Activated CD4-positive, alpha-beta T cell treated with anti-CD3 and anti-CD28 coated beads for 24 hours (primary cell): ENCODE data around the gene CXADR.
A peak's percentile ranks its signal among the peaks of the same experiment; 100 is the strongest.
"Not testable (repeated sequence)": the region's sequence is repeated elsewhere in the genome, so short reads cannot be mapped to it uniquely, and the experiment has no call there.

ENCODE experiments used
- DNase-seq, 2 donors: peaks; one replicate each; pipeline ENCODE4 v3.0.0-alpha.2; 2020; ENCODE audit warnings: low read depth in 2 of 2

The CXADR gene

GRCh38 chr21:17512253-17513213 is at the start of gene CXADR:
CXADR (plus strand) TSS chr21:17513043; CDS start chr21:17513130, 87 bp downstream.
- DNase-seq, result peak; percentile 61 to 63

GRCh38 chr21:17466166-17466565 is 46.7 kb upstream of the CXADR start:
- no peak for DNase-seq

DNA sequence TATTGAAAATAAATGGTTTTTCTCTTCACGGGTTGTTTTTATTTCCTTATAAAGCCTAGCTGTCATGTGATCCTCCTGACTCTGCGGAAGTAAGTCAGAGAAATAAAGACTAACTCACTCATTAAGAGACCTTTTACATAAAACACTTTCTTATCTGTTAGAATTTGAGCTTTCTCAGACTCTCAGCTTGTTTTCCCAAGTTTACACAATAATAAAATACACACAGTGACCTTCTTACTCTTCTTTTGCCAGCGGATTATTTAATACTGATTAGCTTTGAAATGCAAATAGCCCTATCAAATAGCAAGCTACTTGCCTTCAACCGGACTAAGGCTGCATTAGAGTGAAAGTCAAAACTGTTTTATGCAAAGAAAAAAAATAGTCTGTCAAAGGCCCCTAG is 45.5 kb upstream of the CXADR start:
- DNase-seq, result no peak

DNA sequence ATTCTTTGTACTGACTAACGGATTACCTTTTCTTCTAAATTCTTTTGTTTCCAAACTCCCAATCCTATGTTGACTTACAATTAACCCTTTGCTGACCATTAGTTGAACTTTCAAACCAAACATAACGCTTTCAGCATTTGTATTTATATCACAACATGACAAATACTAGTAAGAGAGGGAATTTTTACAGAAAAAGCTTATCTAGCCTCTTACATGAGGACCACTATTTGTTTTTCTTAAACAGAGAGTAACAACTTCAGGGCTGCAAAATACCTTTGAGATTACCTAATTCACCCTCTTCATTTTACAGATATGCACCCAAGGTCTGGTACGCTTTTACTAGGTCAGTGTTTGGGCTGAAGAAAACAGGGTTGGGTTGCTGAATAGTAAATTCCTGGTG is 45.0 kb upstream of the CXADR start:
- DNase-seq, result no peak

DNA sequence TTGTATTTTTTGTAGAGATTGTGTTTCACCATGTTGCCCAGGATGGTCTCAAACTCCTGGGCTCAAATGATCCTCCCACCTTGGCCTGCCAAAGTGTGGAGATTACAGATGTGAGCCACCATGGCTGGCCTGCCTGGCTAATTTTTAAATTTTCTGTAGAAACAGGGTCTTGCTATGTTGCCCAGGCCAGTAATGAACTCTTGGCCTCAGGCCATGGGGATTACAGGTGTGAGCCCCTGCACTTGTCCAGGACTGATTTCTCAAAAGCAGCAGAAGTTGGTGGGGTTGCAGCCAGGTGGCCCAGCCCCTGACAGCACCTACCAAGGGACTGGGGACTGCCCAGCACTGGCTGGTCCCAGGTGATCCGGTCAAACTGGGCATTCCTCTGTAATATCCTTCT is 44.1 kb upstream of the CXADR start:
- DNase-seq, result no peak

GRCh38 chr21:17469727-17470126 is 43.1 kb upstream of the CXADR start:
- no peak for DNase-seq

DNA sequence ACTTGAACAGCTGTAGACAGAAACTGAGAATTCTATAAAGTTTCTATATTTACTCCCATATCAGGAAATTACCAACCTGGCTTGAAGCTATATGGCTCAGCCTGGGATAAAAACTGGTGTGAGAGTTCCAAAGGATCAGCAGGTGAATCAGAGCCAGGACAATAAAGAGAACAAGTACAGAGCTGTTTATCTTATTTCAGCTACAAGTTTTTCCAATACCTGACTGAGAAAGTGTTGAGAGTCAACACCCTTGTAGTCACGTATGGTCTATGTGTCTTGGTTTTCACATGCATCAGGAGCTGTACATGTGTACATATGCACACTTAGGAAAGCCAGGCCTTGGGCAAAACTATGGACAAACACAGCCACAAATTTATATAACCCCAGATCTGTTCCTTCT is 40.7 kb upstream of the CXADR start:
- DNase-seq, result no peak

DNA sequence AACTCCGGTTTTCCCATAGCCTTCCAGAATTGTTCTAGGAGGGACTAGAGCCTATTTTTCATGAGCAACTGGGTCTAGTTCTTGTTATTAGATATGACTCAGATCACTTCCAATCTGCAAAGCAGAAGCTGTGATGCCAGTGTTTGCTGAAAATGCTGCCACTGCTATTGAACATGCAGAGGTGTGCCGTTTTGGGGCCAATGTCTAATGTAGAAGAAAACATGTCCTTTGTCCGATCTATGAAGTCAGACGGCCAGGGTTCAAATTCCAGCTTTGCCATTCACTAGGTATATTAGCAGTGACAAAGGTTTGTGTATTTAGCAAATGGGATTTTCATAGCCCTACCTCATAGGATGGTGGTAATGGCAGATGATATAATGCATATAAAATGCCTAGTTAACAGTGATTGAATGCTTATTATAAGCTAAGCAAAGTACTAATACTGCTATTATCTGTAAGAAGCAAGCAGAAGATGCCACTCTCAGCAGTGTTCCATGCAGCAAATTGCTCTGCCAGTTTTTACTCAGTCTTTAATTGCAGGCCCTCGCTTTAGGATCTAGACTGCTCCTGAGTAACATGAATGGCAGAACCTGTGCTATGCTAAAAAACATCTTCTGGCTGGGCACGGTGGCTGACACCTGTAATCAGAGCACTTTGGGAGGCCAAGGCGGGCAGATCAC is 40.1 kb upstream of the CXADR start:
- DNase-seq, result no peak

DNA sequence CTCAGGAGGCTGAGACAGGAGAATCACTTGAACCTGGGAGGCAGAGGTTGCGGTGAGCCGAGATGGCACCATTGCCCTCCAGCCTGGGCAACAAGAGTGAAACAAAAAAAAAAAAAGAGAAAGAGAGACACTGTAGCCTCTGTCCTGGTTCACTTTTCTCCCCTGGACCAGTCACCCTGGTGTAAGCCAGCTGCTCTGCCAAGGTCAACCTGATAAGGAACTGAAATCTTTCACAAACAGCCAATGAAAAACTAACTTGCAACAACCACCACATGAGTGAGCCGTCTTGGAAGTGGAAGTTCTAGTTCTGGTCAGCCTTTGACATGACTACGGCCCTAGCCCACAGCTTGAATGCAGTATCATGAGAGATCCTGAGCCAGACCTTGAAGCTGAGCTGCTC is 36.8 kb upstream of the CXADR start:
- DNase-seq, result no peak

DNA sequence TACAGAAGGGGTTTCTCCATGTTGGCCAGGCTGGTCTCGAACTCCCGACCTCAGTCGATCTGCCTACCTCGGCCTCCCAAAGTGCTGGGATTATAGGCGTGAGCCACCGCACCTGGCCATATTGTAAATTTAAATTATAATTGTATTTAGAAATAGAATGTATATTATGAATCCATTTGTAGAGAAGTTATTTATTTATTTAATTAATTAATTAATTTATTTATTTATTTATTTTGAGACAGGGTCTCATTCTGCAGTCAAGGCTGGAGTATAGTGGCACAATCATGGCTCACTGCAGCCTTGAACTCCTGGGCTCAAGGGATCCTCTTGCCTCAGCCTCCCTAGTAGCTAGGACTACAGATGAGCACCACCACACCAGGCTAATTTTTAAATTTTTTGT is 34.7 kb upstream of the CXADR start:
- not testable (repeated sequence) for DNase-seq

DNA sequence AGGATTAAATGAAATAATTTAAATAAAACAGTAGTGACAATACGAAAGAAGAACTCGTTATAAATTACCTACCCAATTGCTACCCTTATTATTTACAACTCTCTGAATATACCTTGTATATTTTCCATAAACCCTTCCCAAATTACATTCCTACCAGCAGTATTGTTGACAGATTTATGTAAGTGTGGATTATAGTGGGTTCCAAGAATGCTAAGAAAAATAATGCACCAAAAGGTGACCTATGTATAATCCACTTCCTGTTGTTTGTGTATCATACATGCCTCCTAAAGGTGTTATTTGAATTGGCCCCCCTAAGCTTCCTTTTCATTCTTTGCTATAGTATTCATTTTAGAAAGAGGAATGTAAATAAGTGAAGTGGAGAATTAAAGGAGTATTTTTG is 33.2 kb upstream of the CXADR start:
- no peak for DNase-seq

- DNase-seq, result no peak
Measured at GRCh38 chr21:17482928-17483327, 29.9 kb upstream of the CXADR start.

DNA sequence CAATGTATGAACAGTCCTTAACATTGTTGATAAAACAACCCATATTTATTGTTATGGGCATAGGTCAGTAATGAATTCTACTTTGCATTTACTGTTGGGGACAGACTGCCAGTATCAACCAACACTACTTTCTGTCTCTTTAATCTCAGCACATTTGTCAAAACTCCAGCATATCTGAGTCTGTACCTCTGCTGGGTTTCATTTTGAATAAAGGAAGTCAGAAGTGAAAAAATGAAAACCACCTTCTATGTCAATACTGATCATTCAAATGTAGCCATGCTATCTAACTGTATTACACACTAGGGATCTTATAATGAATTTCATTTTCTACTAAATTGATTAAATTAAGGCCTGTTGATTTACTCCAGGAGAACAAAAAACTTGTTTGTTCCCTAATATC is 24.2 kb upstream of the CXADR start:
- DNase-seq, result no peak

DNA sequence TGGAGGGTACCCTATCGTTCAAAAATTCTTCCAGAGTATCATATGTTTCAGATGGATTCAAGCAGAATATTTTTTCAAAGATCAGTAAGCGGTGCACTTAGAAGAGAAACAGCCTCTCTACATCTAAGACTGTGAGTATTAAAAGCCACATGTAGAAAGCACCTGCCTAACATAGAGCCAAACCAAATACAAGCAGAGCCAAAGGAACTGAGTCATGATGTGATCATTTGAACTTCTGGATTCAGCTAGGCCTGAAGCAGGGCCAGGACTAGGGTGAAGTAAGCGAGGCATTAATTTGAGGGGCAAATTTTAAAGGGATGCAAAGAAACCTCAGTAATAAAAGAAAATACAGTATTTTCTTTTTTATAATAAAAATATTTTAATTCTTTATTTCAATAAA is 23.3 kb upstream of the CXADR start:
- not testable (repeated sequence) for DNase-seq

DNA sequence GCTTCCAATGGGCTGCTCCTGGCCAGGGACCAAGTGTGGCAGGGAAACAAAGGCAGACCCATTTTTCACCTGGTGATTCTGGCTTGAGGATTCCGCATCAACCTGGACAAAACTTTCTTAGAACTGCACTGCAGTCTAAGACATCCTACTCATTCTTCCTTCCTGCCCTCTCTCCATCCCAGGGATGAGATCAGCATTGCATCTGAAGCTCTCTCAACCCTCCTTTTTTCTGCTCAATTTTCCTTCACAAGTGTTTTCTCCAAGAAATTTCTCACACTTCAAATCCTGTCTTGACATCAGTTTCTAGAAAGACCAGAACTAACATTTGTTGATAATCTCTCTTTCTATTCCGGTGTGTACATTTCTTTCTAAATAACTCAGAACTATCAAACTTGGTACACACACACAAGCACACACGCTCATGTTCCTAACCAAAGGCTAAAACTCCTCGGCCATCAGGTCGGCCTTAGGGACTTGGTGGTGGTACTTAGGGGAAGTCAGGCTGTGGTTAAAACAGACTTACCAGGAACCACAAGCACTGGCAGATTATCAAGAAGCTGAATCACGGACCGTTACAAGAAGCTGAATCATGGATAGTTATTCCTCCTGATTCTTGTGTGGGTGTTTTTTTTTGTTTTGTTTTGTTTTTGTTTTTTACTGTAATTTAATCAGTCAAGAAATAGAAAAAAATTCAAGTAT is 21.0 kb upstream of the CXADR start:
- DNase-seq, result no peak

DNA sequence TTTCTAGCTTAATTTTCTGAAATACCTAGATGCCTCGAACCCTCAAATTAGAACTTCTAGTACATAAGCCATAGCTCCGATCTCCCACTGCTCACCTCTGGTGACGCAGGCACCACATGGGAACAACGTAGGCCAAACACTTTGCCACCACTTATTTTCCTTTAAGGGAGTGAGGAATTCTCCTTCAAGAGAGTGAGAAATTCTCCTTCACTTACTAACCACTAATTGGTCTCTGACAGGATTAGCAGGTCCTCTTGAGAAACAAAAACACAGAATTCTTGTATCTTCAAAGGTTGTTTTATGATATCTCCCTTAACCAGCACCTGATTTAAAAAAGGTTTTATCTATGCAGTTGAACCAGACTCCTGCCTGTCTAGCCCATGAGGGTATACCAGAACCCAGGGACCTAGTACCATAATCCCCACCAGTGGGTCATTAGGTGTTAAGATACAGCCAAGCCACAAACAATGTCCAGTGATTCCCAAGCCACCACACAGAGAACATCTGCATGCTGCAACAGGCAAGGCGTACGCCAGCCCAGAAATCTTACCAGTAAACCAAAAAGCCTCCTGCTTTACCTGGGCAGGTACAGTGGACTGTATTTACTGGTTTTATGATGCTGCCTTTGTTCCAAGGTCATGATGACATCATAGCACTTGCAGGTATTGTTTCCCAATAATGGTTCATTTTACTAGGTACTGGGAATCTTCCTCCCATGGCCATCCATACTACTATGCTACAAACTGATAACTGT is 20.3 kb upstream of the CXADR start:
- no peak for DNase-seq

DNA sequence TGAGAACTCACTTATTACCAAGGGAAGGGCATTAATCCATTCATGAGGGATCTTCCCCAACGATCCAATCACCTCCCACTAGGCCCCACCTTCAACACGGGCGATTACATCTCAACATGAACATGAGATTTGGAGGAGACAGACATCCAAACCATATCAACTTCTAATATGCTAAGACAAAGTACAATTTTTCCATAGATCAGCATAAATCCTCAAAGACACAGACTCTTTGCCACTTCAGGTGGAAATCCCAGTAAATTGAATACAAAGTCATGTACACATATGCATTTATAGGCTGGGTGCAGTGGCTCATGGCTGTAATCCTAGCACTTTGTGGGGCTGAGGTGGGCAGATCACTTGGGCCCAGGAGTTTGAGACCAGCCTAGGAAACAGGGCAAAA is 18.8 kb upstream of the CXADR start:
- DNase-seq, result no peak

- DNase-seq, result no peak
Measured at GRCh38 chr21:17495680-17496079, 17.2 kb upstream of the CXADR start.

DNA sequence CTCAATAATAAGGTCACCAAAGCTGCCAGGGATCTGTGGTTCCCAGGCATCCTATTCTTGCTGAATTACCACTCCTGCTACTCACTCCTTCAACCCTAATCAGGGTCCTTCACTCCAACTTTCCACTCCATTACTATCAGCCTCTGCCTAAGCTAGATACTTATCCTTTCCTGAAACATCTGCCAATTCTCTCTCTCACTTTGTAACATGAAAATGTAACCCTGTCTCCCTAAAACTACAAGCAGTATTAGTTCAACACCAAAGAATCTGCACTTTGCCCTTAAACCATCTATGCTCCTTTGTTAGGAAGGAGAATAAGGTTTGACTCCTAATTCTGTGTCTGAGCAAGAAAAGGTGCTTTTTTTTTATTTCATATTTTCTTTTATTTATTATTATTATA is 15.5 kb upstream of the CXADR start:
- DNase-seq, result no peak

DNA sequence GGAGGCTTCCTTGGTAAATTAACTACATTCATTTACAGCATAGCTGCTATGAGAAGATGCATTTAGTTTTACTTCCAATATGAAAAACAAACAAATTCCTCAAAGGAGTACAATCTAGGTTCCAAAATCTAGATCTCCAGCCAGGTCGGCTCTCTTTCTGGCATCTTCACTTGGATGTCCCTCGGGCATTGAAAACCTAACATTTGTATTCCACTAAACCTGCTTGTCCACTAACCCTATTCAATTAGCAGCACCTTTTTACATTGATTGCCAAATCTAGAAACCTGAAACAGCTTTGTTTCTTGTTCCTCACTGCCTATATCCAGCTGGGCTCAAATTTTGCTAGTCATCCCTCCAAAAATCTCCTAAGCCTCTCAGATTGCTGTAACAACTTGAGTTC is 14.3 kb upstream of the CXADR start:
- DNase-seq, result no peak

GRCh38 chr21:17501107-17502006 is 11.5 kb upstream of the CXADR start:
- no peak for DNase-seq
